GM23338 (cell line): ENCODE measurements around the gene MAP1LC3B. TPM values are rescaled to one million over a fixed set of nuclear protein-coding genes. Genes with fewer than 3 reads are reported as not detected.

ENCODE experiments used
- ATAC-seq: fragments of 200-7000 bp; cut with Tn5 transposase; 3 replicates; pipeline ENCODE4 v1.9.1; 2020
- DNase-seq: peaks from one replicate; pipeline ENCODE4 v3.0.0-alpha.2; 2015; ENCODE audit warnings: low spot score
- H2AFZ ChIP-seq: fragments of 200-600 bp; sonication (generic); 2 replicates; pipeline ENCODE4 v1.8.0; 2016; ENCODE audit warnings: antibody characterized with exemption, mild to moderate bottlenecking, moderate library complexity
- H3F3A ChIP-seq: fragments of 200-600 bp; sonication (generic); replicated peaks from 2 replicates; pipeline ENCODE4 v1.8.0; 2017; ENCODE audit warnings: antibody characterized with exemption, mixed run types, low read depth
- H3K27ac ChIP-seq: fragments of 200-600 bp; sonication (generic); 2 replicates; pipeline ENCODE4 v1.6.1; 2016; ENCODE audit warnings: low read depth
- H3K27me3 ChIP-seq: fragments of 200-600 bp; sonication (generic); 2 replicates; pipeline ENCODE4 v1.8.0; 2016; ENCODE audit warnings: mild to moderate bottlenecking, mixed run types, moderate library complexity; ENCODE audit not compliant: insufficient read depth
- H3K36me3 ChIP-seq: fragments of 200-600 bp; sonication (generic); 2 replicates; pipeline ENCODE4 v1.8.0; 2016; ENCODE audit warnings: mild to moderate bottlenecking; ENCODE audit not compliant: insufficient read depth
- H3K4me1 ChIP-seq: fragments of 200-600 bp; sonication (generic); 2 replicates; pipeline ENCODE4 v1.8.0; 2016; ENCODE audit warnings: mild to moderate bottlenecking, moderate library complexity; ENCODE audit not compliant: insufficient read depth
- H3K4me2 ChIP-seq: fragments of 200-600 bp; sonication (generic); 2 replicates; pipeline ENCODE4 v1.7.1; 2017; ENCODE audit warnings: mixed run types
- H3K4me3 ChIP-seq: fragments of 200-600 bp; sonication (generic); 2 replicates; pipeline ENCODE4 v1.6.1; 2016; ENCODE audit warnings: mixed run types
- H3K79me2 ChIP-seq: fragments of 200-600 bp; sonication (generic); replicated peaks from 2 replicates; pipeline ENCODE4 v1.8.0; 2017; ENCODE audit warnings: mild to moderate bottlenecking; ENCODE audit not compliant: insufficient read depth
- H3K9me2 ChIP-seq: fragments of 200-600 bp; sonication (generic); 2 replicates; pipeline ENCODE4 v1.8.0; 2017; ENCODE audit not compliant: insufficient read depth
- H4K20me1 ChIP-seq: fragments of 200-600 bp; sonication (generic); replicated peaks from 2 replicates; pipeline ENCODE4 v1.8.0; 2017; ENCODE audit warnings: mild to moderate bottlenecking; ENCODE audit not compliant: insufficient read depth
- H3K27ac Mint-ChIP-seq: 2 replicates; pipeline ENCODE4 v1.8.0; 2020; ENCODE audit warnings: inconsistent platforms, mild to moderate bottlenecking, moderate library complexity, mixed read lengths
- H3K27me3 Mint-ChIP-seq: 3 replicates; pipeline ENCODE4 v1.8.0; 2022; ENCODE audit warnings: low read depth, mild to moderate bottlenecking, moderate library complexity, mixed read lengths, inconsistent platforms; ENCODE audit not compliant: insufficient read depth, poor library complexity
- H3K36me3 Mint-ChIP-seq: 3 replicates; pipeline ENCODE4 v1.8.0; 2021; ENCODE audit warnings: low read depth, mild to moderate bottlenecking, inconsistent platforms, moderate library complexity, mixed read lengths
- H3K4me1 Mint-ChIP-seq: 3 replicates; pipeline ENCODE4 v1.8.0; 2020; ENCODE audit warnings: mild to moderate bottlenecking, inconsistent platforms, mixed read lengths
- H3K4me3 Mint-ChIP-seq: 3 replicates; pipeline ENCODE4 v1.8.0; 2021; ENCODE audit warnings: moderate library complexity, mild to moderate bottlenecking, inconsistent platforms, mixed read lengths
- H3K9me3 Mint-ChIP-seq: 3 replicates; pipeline ENCODE4 v1.8.0; 2020; ENCODE audit warnings: moderate library complexity, mild to moderate bottlenecking, inconsistent platforms, mixed read lengths
- EZH2phosphoT487 ChIP-seq: fragments of 200-600 bp; sonication (generic); IDR thresholded peaks from one replicate; pipeline ENCODE4 v1.8.1; 2018; ENCODE audit warnings: antibody characterized with exemption; ENCODE audit not compliant: unreplicated experiment
- JUNB ChIP-seq: IDR thresholded peaks from one replicate; pipeline ENCODE4 v1.6.1; 2016; ENCODE audit warnings: antibody characterized with exemption; ENCODE audit not compliant: unreplicated experiment
- STAT1 ChIP-seq: IDR thresholded peaks from one replicate; pipeline ENCODE4 v1.6.1; 2016; ENCODE audit warnings: antibody characterized with exemption; ENCODE audit not compliant: unreplicated experiment
- ZNF114 ChIP-seq: fragments of 250-450 bp; sonication (Bioruptor Pico); IDR thresholded peaks from 2 replicates; pipeline ENCODE4 v1.5.0; 2020; ENCODE audit warnings: mild to moderate bottlenecking, moderate library complexity
- ZNF331 ChIP-seq: fragments of 250-450 bp; sonication (Bioruptor Pico); IDR thresholded peaks from 2 replicates; pipeline ENCODE4 v1.5.0; 2020; ENCODE audit warnings: low read depth, mild to moderate bottlenecking, moderate library complexity
- polyA plus RNA-seq: library from polyadenylated mRNA; unstranded; fragments of >200 nt; fragmentation: Nextera tagmentation; extraction: Ambion mirVana; gene quantifications from 2 replicates; pipeline ENCODE4 v1.2.1, GENCODE V29; 2016
- total RNA-seq: library from RNA; depleted of rRNA; stranded (reverse); fragments of >200 nt; shearing (Covaris generic); gene quantifications from 2 replicates; pipeline ENCODE4 v1.2.3, GENCODE V29; 2014
- TF ChIP-seq, protein P1 (sequence below): IDR thresholded peaks from one replicate; pipeline ENCODE4 v1.6.1; 2018; ENCODE audit warnings: antibody characterized with exemption; ENCODE audit not compliant: unreplicated experiment
- TF ChIP-seq, protein P2 (sequence below): IDR thresholded peaks from 2 replicates; pipeline ENCODE4 v1.6.1; 2016; ENCODE audit warnings: antibody characterized with exemption
- TF ChIP-seq, protein P3 (sequence below): fragments of 250-450 bp; sonication (Bioruptor Pico); IDR thresholded peaks from 2 replicates; pipeline ENCODE4 v1.5.0; 2020; ENCODE audit warnings: mild to moderate bottlenecking, moderate library complexity

MAP1LC3B gene
- total and polyA plus RNA-seq, 2 experiments from 2014 or later: 35.9 to 80.2 TPM

DNA sequence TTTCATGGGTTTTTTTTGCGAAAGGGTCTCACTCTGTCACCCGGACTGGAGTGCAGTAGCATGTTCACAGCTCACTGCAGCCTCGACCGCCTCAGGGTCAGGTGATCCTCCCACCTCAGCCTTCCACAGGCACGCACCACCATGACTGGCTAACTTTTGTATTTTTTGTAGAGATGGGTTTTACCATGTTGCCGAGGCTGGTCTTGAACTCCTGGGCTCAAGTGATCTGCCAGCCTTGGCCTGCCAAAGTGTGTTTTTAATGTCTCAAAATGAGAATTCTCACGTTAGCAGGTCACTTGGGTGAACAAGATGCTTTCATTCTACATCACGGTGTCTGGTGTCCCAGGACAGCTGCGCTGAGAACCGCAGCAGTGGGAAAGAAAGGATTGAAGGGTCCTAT, 11.7 kb upstream of the MAP1LC3B start (continued):
- TF ChIP-seq, protein P1, sequence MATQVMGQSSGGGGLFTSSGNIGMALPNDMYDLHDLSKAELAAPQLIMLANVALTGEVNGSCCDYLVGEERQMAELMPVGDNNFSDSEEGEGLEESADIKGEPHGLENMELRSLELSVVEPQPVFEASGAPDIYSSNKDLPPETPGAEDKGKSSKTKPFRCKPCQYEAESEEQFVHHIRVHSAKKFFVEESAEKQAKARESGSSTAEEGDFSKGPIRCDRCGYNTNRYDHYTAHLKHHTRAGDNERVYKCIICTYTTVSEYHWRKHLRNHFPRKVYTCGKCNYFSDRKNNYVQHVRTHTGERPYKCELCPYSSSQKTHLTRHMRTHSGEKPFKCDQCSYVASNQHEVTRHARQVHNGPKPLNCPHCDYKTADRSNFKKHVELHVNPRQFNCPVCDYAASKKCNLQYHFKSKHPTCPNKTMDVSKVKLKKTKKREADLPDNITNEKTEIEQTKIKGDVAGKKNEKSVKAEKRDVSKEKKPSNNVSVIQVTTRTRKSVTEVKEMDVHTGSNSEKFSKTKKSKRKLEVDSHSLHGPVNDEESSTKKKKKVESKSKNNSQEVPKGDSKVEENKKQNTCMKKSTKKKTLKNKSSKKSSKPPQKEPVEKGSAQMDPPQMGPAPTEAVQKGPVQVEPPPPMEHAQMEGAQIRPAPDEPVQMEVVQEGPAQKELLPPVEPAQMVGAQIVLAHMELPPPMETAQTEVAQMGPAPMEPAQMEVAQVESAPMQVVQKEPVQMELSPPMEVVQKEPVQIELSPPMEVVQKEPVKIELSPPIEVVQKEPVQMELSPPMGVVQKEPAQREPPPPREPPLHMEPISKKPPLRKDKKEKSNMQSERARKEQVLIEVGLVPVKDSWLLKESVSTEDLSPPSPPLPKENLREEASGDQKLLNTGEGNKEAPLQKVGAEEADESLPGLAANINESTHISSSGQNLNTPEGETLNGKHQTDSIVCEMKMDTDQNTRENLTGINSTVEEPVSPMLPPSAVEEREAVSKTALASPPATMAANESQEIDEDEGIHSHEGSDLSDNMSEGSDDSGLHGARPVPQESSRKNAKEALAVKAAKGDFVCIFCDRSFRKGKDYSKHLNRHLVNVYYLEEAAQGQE: no peak
- TF ChIP-seq, protein P2, sequence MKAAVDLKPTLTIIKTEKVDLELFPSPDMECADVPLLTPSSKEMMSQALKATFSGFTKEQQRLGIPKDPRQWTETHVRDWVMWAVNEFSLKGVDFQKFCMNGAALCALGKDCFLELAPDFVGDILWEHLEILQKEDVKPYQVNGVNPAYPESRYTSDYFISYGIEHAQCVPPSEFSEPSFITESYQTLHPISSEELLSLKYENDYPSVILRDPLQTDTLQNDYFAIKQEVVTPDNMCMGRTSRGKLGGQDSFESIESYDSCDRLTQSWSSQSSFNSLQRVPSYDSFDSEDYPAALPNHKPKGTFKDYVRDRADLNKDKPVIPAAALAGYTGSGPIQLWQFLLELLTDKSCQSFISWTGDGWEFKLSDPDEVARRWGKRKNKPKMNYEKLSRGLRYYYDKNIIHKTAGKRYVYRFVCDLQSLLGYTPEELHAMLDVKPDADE: no peak
- TF ChIP-seq JUNB (no peak), EZH2phosphoT487 (no peak)

DNA sequence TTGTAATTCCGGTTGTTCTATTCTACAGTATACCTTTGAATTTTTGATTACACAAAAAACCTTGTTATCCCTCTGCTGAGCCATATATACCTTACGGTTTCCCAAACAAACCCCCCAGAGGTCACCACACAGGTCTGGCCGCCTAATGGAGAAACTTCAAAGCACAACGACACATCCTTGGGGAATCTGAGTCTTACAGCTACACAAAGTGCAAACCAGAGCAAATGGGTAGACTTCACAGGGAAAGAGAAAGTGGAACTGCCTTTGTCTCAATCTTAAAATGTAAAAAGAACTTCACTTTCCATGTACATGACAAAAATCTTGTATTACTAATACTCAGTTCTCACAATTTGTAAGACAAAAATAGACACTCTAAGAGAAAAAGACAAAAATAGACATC, 11.3 kb upstream of the MAP1LC3B start:
- H3K27me3 Mint-ChIP-seq: peaks cover 16% of the 10 kb centered on the region
- Histone ChIP-seq H3K4me3 (no peak overlapping the region), H4K20me1 (peaks cover 32% of the 10 kb centered on the region), H3K79me2 (peaks cover 68% of the 10 kb centered on the region), H3K4me2 (no peak overlapping the region), H3K36me3 (no peaks in the 10 kb centered on the region; the same call in 1 of the 2 replicates), H3K9me2 (no peaks in the 10 kb centered on the region), H3K27me3 (no peaks in the 10 kb centered on the region), H3K27ac (no peak overlapping the region), H3K4me1 (peaks cover 7% of the 10 kb centered on the region; the same call in 1 of the 2 replicates), H2AFZ (no peak overlapping the region), H3F3A (0 out of 2 replicates have a peak, but pooled peaks cover 10% of the 10 kb centered on the region)
- H3K27ac Mint-ChIP-seq: no peak overlapping the region
- H3K36me3 Mint-ChIP-seq: peaks cover 13% of the 10 kb centered on the region; the same call in 2 of the 3 replicates
- ATAC-seq (no peak), DNase-seq (no peak)
- H3K4me1 Mint-ChIP-seq: peaks cover 14% of the 10 kb centered on the region
- peaks cover 6% of the 10 kb centered on the region; the same call in 2 of the 3 replicates for H3K9me3 Mint-ChIP-seq
- peak overlapping the region; percentile 22; the same call in 2 of the 3 replicates for H3K4me3 Mint-ChIP-seq
- TF ChIP-seq ZNF114 (CRISPR knock-in tag): no peak
- TF ChIP-seq, protein P3, sequence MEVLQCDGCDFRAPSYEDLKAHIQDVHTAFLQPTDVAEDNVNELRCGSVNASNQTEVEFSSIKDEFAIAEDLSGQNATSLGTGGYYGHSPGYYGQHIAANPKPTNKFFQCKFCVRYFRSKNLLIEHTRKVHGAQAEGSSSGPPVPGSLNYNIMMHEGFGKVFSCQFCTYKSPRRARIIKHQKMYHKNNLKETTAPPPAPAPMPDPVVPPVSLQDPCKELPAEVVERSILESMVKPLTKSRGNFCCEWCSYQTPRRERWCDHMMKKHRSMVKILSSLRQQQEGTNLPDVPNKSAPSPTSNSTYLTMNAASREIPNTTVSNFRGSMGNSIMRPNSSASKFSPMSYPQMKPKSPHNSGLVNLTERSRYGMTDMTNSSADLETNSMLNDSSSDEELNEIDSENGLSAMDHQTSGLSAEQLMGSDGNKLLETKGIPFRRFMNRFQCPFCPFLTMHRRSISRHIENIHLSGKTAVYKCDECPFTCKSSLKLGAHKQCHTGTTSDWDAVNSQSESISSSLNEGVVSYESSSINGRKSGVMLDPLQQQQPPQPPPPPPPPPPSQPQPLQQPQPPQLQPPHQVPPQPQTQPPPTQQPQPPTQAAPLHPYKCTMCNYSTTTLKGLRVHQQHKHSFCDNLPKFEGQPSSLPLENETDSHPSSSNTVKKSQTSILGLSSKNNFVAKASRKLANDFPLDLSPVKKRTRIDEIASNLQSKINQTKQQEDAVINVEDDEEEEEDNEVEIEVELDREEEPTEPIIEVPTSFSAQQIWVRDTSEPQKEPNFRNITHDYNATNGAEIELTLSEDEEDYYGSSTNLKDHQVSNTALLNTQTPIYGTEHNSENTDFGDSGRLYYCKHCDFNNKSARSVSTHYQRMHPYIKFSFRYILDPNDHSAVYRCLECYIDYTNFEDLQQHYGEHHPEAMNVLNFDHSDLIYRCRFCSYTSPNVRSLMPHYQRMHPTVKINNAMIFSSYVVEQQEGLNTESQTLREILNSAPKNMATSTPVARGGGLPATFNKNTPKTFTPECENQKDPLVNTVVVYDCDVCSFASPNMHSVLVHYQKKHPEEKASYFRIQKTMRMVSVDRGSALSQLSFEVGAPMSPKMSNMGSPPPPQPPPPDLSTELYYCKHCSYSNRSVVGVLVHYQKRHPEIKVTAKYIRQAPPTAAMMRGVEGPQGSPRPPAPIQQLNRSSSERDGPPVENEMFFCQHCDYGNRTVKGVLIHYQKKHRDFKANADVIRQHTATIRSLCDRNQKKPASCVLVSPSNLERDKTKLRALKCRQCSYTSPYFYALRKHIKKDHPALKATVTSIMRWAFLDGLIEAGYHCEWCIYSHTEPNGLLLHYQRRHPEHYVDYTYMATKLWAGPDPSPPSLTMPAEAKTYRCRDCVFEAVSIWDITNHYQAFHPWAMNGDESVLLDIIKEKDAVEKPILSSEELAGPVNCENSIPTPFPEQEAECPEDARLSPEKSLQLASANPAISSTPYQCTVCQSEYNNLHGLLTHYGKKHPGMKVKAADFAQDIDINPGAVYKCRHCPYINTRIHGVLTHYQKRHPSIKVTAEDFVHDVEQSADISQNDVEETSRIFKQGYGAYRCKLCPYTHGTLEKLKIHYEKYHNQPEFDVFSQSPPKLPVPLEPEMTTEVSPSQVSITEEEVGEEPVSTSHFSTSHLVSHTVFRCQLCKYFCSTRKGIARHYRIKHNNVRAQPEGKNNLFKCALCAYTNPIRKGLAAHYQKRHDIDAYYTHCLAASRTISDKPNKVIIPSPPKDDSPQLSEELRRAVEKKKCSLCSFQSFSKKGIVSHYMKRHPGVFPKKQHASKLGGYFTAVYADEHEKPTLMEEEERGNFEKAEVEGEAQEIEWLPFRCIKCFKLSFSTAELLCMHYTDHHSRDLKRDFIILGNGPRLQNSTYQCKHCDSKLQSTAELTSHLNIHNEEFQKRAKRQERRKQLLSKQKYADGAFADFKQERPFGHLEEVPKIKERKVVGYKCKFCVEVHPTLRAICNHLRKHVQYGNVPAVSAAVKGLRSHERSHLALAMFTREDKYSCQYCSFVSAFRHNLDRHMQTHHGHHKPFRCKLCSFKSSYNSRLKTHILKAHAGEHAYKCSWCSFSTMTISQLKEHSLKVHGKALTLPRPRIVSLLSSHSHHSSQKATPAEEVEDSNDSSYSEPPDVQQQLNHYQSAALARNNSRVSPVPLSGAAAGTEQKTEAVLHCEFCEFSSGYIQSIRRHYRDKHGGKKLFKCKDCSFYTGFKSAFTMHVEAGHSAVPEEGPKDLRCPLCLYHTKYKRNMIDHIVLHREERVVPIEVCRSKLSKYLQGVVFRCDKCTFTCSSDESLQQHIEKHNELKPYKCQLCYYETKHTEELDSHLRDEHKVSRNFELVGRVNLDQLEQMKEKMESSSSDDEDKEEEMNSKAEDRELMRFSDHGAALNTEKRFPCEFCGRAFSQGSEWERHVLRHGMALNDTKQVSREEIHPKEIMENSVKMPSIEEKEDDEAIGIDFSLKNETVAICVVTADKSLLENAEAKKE (CRISPR knock-in tag): no peak
- TF ChIP-seq, protein P2: no peak
- TF ChIP-seq STAT1: no peak
- no peak for TF ChIP-seq ZNF331 (CRISPR knock-in tag)
- TF ChIP-seq, protein P1: no peak
